HG02798 (cell line): ENCODE data around the gene PRRG3.
A peak's percentile ranks its signal among the peaks of the same experiment; 100 is the strongest.
"Not testable (repeated sequence)": the region's sequence is repeated elsewhere in the genome, so short reads cannot be mapped to it uniquely, and the experiment has no call there.

Experiments used
- ATAC-seq: cut with Tn5 transposase; IDR thresholded peaks from one replicate; pipeline ENCODE4 v1.9.1; 2021; ENCODE audit warnings: mild to moderate bottlenecking; ENCODE audit not compliant: unreplicated experiment, poor library complexity

Gene PRRG3

GRCh38 chrX:151694661-151695582 is at the start of gene PRRG3:
PRRG3 (plus strand) TSS chrX:151695458; CDS start chrX:151698815, 3,357 bp downstream.
- no peak for ATAC-seq

GRCh38 chrX:151675121-151675746 is 20.0 kb upstream of the PRRG3 start:
- ATAC-seq: no peak

- no peak for ATAC-seq
Measured at GRCh38 chrX:151676196-151676595, 19.1 kb upstream of the PRRG3 start.

GRCh38 chrX:151679798-151680402 is 15.4 kb upstream of the PRRG3 start:
- no peak for ATAC-seq

GRCh38 chrX:151680805-151681204 is 14.5 kb upstream of the PRRG3 start:
- peak; percentile 81 for ATAC-seq

GRCh38 chrX:151687635-151688034 is 7.6 kb upstream of the PRRG3 start:
- ATAC-seq: no peak

- no peak for ATAC-seq
Measured at GRCh38 chrX:151688695-151689094, 6.6 kb upstream of the PRRG3 start.

GRCh38 chrX:151692825-151693224 is 2.4 kb upstream of the PRRG3 start:
- ATAC-seq: no peak

GRCh38 chrX:151694121-151694520 is 1.1 kb upstream of the PRRG3 start:
- no peak for ATAC-seq

- ATAC-seq: no peak
Measured at GRCh38 chrX:151695583-151696340, 504 bp downstream of the PRRG3 start.

- ATAC-seq: not testable (repeated sequence)
Measured at GRCh38 chrX:151697082-151697481, 1.8 kb downstream of the PRRG3 start.

GRCh38 chrX:151697522-151697921 is 2.3 kb downstream of the PRRG3 start:
- no peak for ATAC-seq

- ATAC-seq: no peak
Measured at GRCh38 chrX:151698485-151698884, 3.2 kb downstream of the PRRG3 start.

- no peak for ATAC-seq
Measured at GRCh38 chrX:151699746-151700145, 4.5 kb downstream of the PRRG3 start.

- ATAC-seq: no peak
Measured at GRCh38 chrX:151700581-151700980, 5.3 kb downstream of the PRRG3 start.

- ATAC-seq: no peak
Measured at GRCh38 chrX:151701071-151701470, 5.8 kb downstream of the PRRG3 start.

- ATAC-seq: no peak
Measured at GRCh38 chrX:151701531-151701930, 6.3 kb downstream of the PRRG3 start.

GRCh38 chrX:151702026-151702714 is 6.9 kb downstream of the PRRG3 start:
- no peak for ATAC-seq

- no peak for ATAC-seq
Measured at GRCh38 chrX:151702741-151703340, 7.6 kb downstream of the PRRG3 start.
